Mammary epithelial cell (primary cell): Measurements from ENCODE around the gene PTPN13.

Source experiments
- EZH2 ChIP-seq: IDR thresholded peaks from 2 replicates; pipeline ENCODE4 v1.6.1; 2012; ENCODE audit warnings: low read length, inconsistent platforms, borderline replicate concordance
- TF ChIP-seq, protein P1 (sequence below), 2 donors: IDR thresholded peaks in 1 of 2; conservative IDR thresholded peaks in 1 of 2; 2 replicates each; pipeline ENCODE4 v1.5.1; 2011 to 2012; ENCODE audit warnings: inconsistent platforms in 2 of 2, low read length in 2 of 2, mild to moderate bottlenecking in 2 of 2, control low read depth in 1 of 2, low read depth in 1 of 2; ENCODE audit not compliant: insufficient read depth in 1 of 2; ENCODE audit errors: extremely low read depth in 1 of 2

DNA sequence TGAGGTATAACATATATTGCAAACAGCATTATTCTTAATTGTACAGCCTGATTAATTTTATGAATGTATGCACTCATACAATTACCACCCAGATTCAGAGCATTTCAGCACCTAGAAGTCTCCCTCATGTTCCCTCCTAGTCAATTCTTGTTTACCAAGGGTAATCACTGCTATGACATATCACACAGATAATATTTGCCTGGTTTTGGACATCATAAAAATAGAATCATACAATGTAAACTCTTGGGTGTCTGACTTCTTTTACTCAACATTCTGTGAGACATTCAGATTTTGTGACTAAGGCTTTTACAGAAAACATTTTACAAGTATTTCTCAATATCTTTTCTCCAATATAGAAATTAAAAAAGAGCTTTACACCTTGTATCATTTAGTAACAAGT is 66.9 kb downstream of the PTPN13 start:
- TF ChIP-seq, protein P1, sequence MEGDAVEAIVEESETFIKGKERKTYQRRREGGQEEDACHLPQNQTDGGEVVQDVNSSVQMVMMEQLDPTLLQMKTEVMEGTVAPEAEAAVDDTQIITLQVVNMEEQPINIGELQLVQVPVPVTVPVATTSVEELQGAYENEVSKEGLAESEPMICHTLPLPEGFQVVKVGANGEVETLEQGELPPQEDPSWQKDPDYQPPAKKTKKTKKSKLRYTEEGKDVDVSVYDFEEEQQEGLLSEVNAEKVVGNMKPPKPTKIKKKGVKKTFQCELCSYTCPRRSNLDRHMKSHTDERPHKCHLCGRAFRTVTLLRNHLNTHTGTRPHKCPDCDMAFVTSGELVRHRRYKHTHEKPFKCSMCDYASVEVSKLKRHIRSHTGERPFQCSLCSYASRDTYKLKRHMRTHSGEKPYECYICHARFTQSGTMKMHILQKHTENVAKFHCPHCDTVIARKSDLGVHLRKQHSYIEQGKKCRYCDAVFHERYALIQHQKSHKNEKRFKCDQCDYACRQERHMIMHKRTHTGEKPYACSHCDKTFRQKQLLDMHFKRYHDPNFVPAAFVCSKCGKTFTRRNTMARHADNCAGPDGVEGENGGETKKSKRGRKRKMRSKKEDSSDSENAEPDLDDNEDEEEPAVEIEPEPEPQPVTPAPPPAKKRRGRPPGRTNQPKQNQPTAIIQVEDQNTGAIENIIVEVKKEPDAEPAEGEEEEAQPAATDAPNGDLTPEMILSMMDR (conservative IDR thresholded peaks at IDR 0.05 in 1 of 2, IDR thresholded peaks at IDR 0.05 in 1 of 2; ENCODE audit: extremely low read depth in 1 of 2, insufficient read depth in 1 of 2, low read depth in 1 of 2, low read length in 2 of 2) = no peak
- TF ChIP-seq EZH2 = no peak
